ENCODE results near the gene JSRP1.

JSRP1 gene

GRCh38 chr19:2254064-2254872 lies 1.9 kb downstream of the JSRP1 start:
- H3K27ac ChIP-seq: no peak overlapping the region
- no peak for TF ChIP-seq CTCF (conservative IDR thresholded peaks at IDR 0.05)

DNA sequence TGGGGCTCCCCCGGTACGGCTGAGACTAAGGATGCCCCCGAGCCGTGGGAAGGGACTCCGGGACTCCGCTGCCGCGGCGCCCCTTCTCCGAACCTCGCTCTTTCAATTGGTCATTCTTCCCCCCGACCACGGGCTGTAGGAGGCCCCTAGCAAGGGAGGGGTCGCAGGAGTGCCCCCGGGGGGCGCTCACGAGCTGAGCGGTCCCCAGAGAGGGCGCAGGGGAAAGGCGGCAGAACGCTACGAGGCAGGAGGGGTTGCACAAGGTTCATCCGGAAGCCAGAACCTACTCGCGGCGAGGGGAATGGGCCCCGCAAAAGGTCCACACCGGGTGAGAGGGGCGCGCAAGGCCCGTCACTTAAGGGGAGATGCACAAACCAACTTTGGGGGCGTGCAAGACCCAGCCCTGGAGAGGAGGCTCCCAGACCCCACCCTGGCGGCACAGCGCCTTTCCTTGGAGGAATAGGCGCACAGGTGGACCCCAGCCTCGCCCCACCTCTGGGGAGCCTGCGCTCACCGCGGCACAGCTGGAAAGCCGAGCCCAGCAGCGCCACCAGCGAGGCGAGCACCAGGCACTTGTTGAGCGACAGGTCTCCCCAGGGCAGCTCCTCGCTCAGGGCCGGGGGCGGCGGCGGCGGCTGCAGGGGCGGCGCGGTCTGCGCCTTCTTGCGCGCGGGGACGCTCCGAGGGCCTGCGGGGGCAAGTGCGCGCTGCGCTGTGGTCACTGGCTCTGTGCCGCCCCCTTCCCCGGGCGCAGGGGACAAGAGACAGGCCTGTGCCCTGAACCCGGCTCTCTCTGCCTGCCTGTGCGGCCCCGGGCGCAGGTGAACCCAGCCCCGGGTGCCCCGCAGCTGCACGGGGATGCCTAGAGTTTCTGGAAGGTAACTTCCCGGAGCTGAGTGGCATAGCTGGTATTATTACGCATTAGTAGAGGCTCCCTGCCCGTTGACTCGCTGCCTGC lies 2.8 kb downstream of the JSRP1 start:
- no peak overlapping the region for H3K27ac ChIP-seq
- no peak for TF ChIP-seq CTCF (conservative IDR thresholded peaks at IDR 0.05)

DNA sequence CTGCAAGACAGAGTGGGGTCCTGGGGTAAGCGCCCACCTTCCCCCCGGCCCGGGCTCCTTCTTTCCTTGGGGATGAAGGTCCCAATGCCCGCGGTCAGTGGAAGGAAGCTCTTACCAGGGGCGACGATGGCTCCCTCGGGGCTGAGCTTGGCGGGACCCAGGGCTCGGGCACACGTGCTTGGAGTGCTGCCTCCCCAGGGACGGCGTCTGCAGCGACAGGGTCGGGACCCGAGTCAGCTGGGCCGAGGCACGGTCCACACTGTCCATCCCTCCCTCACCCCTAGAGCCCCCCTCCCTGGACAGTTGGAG lies 3.5 kb downstream of the JSRP1 start:
- H3K27ac ChIP-seq: no peak overlapping the region
- TF ChIP-seq CTCF (conservative IDR thresholded peaks at IDR 0.05): no peak

GRCh38 chr19:2252055-2252796 lies 4.0 kb downstream of the JSRP1 start:
- TF ChIP-seq CTCF (conservative IDR thresholded peaks at IDR 0.05): no peak
- no peak overlapping the region for H3K27ac ChIP-seq

GRCh38 chr19:2251106-2252054 lies 4.8 kb downstream of the JSRP1 start:
- no peak for TF ChIP-seq CTCF (conservative IDR thresholded peaks at IDR 0.05)
- no peak overlapping the region for H3K27ac ChIP-seq

GRCh38 chr19:2250766-2251105 lies 5.5 kb downstream of the JSRP1 start:
- no peak for TF ChIP-seq CTCF (conservative IDR thresholded peaks at IDR 0.05)
- no peak overlapping the region for H3K27ac ChIP-seq
